ENCODE results near the gene UCK1.

UCK1 gene

DNA sequence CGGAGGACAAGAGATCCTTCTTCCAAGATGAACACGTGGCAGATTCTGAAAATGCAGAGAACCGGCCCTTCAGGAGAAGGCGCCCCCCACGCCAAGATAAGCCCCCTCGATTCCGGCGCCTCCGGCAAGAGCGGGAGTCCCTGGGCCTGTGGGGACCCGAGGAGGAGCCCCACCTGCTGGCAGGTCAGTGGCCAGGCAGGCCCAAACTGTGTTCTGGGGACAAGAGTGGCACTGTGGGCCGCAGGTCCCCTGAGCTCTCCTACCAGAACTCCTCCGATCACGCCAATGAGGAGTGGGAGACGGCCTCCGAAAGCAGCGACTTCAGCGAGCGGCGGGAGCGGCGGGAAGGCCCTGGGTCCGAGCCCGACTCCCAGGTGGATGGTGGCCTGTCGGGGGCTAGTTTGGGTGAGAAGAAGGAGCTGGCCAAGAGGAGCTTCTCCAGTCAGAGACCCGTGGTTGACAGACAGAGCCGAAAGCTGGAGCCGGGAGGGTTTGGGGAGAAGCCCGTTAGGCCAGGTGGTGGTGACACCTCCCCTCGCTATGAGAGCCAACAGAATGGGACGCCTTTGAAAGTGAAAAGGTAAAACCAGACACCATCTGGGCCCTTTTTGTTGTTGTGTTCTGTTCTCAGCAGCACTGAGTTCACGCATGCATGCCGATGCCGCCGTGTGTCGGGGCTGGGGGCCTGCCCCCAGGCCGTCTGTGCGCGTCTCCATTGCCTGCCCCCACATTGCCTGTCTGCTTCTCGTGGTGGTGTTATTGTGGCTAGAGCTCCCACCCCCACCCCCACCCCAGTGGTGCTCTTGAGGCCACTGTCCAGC lies 54.9 kb downstream of the UCK1 start:
- DNase-seq, result no peak

DNA sequence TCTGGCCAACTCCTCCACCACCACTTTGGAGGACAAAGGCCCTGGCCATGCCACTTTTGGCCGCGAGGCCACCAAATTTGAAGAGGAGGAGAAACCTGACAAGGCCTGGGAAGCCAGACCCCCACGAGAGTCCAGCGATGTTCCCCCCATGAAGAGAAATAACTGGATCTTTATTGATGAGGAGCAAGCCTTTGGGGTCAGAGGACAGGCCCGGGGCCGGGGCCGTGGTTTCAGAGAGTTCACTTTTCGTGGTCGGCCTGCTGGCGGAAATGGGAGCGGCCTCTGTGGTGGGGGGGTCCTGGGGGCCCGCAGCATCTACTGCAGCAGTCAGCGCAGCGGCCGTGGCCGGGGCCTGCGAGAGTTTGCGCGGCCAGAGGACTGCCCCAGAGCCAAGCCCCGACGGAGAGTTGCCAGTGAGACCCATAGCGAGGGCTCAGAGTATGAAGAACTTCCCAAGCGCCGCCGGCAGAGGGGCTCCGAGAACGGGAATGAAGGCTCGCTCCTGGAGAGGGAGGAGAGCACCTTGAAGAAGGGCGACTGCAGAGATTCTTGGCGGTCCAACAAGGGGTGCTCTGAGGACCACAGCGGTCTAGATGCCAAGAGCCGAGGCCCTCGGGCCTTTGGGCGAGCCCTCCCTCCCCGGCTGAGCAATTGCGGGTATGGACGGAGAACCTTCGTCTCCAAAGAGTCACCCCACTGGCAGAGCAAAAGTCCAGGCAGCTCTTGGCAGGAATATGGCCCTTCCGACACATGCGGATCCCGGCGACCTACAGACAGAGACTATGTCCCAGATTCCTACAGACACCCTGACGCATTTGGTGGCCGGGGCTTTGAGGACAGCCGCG lies 55.7 kb downstream of the UCK1 start:
- no peak for DNase-seq

DNA sequence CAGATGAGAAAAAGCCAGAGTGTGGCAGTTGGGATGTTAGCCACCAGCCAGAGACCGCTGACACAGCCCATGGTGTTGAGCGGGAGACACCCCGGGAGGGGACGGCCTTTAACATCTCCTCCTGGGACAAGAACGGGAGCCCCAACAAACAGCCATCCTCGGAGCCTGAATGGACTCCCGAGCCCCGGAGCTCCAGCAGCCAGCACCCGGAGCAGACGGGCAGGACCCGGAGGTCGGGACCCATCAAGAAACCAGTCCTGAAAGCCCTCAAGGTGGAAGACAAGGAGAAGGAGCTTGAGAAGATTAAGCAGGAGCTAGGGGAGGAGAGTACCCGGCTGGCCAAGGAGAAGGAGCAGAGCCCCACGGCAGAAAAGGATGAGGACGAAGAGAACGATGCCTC lies 56.4 kb downstream of the UCK1 start:
- DNase-seq, result no peak

DNA sequence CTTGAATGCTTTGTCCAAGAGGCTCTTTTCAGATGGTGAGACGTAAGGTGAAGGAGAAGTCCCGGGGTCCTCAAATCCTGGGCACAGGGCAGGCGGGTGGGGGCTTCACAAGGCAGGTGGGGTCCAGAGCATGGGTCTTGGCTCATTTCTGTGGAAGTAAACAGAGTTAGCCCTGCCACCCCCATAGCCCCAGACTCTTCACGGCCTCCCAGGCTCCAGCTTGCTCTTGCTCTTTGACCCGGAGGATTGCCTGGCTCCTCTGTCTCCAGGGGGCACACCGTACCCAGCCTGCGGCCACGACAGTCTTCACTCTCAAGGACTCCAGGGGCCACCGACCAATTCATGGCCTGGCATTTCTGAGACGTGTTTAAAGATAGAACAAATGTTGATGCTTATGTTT lies 57.2 kb downstream of the UCK1 start:
- DNase-seq, result no peak
